Measurements from ENCODE around the gene CDKAL1.
"Not testable (repeated sequence)": the region's sequence is repeated elsewhere in the genome, so short reads cannot be mapped to it uniquely, and the experiment has no call there.

CDKAL1 gene

GRCh38 chr6:20644667-20645370 is 110.6 kb downstream of the CDKAL1 start:
- DNase-seq = no peak

GRCh38 chr6:20645572-20645971 is 111.3 kb downstream of the CDKAL1 start:
- DNase-seq = not testable (repeated sequence)

GRCh38 chr6:20647585-20647984 is 113.3 kb downstream of the CDKAL1 start:
- DNase-seq = no peak

- not testable (repeated sequence) for DNase-seq
These were observed 115.6 kb downstream of the CDKAL1 start for GRCh38 chr6:20649696-20650470.

GRCh38 chr6:20652299-20653084 is 118.2 kb downstream of the CDKAL1 start:
- no peak for DNase-seq

DNA sequence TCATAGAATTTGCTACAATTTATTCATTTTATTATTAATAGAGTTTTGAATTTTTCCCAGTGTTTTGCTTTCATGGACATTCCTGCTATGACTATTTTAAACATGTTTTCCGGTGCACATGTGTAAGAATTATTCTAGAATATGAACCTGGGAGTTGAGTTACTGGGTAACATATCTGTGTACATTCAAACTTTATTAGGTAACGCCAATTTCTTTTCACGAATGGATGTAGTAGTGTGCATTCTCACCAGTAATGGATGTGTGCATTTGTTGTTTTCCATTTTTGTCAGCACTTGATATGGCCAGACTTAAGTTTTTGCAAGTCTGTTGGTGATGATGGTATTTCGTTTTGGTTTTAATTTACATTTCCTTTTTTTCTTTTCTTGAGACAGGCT is 118.8 kb downstream of the CDKAL1 start:
- no peak for DNase-seq

GRCh38 chr6:20655317-20655716 is 121.1 kb downstream of the CDKAL1 start:
- no peak for DNase-seq

DNA sequence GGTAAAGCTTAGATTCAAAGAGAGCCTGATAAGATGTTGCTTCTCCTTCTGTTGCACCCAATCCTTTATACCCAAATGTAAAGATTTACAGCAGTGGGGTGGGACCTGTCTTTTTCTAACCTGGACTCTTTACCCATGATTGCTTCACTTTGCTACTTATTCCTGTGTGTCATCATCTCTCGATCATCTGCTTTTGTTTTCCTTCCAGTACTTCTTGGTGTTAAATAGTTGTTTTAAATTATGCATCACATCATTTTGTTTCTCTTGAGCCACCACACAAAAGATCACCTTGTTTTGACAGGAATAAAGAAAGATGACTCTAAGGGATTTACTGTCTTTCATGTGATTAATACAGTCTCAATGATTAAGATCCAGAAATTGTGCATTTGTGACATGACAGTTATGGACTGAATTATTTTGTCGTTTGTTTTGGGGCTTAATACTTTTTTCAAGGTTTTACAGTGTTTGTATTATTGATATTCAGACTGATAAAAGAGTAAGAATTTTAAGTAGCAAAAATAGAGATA is 123.1 kb downstream of the CDKAL1 start:
- DNase-seq = no peak

DNA sequence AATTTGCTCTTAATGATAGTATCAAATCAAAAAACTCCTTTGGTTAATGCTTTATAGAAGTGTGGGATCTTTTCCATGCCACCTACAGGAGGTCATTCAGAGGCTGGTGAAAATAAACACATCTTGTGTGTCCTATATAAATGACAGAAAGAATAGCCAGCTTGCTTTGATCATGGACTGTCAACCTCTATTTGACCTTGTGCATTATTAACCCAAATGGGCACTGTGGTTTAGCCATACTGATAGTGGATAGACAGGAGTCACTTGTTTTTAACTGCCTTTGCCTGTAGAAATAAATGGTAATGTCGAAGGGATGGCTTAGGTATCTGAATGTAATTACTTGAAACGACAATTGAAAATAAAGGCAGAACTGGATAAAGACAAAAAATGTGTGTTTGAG is 123.8 kb downstream of the CDKAL1 start:
- no peak for DNase-seq

- DNase-seq = no peak
These were observed 124.3 kb downstream of the CDKAL1 start for GRCh38 chr6:20658516-20658915.

DNA sequence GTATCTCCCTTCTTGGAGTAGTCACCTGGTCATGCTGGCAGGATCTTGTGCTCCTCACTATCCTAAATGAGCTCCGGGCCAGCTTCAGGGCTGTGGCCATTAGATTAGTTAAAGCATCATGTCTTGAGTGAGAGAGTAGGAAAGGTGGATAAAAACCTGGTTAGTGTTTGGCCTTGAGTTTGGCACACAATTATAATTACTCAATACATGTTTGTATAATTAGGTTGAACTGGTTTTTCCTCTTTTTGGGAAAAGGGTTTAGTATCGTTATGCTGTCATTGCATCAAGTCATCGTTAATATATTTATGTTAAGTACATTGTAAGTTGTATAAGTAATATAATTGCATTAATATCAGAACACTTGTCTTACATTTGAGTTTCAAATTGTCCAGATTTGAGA is 126.3 kb downstream of the CDKAL1 start:
- DNase-seq = no peak

GRCh38 chr6:20661721-20662120 is 127.5 kb downstream of the CDKAL1 start:
- no peak for DNase-seq

DNA sequence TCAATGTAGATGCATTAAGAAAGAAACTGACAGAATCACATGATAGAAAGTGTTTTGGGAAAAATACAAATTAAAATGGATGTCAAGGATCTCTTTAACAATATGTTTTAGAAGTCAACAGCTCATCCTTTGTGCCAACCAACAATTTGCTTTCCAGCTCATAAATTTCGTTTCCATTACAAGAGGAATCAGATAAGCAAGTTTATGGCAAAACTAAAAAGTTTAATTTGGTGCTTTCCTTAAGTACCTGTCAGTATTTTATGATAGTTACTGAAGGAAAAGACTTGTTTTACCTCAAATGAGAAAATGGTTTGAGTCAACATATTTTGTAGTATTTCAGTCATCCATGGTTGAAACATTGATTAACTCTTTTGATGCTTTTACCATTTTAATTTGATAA is 130.0 kb downstream of the CDKAL1 start:
- no peak for DNase-seq

DNA sequence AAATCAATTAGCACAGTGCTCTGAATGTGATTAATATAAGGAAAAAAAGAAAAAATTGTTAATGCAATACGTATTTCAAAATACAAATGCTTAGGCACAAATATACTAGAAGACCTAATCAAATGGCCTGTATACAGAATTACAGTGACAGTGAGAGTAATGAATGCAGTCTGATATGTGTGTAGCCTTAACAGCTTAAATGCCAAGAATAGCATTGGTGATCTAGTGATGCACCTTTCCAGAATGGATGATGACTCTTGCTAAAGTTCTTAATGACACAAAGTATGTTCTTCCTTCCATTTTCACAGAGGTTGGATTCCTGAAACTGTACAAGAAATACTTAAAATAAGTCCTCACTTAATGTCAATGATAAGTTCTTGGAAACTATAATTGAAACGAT is 131.0 kb downstream of the CDKAL1 start:
- no peak for DNase-seq

GRCh38 chr6:20669571-20670314 is 135.5 kb downstream of the CDKAL1 start:
- no peak for DNase-seq

DNA sequence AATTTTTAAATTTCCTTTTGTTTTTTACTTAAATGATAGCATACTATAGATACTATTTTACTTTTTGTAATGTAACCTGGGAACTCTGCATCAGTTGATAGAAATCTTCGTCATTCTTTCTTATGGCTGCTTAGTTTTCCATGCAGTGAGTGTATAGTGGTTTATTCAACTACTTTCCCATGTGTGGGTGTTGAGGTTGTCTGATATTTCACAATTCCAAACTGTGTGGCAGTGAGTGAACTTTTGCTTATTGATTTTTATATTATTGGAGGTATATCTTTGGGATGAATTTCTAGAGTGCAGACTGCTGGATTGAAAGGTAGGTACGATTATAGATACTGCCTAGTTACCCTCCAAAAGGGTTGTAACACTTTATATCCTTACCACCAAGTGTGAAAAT is 136.5 kb downstream of the CDKAL1 start:
- DNase-seq = no peak

- DNase-seq = no peak
These were observed 137.8 kb downstream of the CDKAL1 start for GRCh38 chr6:20672038-20672437.

- no peak for DNase-seq
These were observed 139.2 kb downstream of the CDKAL1 start for GRCh38 chr6:20673458-20673857.

DNA sequence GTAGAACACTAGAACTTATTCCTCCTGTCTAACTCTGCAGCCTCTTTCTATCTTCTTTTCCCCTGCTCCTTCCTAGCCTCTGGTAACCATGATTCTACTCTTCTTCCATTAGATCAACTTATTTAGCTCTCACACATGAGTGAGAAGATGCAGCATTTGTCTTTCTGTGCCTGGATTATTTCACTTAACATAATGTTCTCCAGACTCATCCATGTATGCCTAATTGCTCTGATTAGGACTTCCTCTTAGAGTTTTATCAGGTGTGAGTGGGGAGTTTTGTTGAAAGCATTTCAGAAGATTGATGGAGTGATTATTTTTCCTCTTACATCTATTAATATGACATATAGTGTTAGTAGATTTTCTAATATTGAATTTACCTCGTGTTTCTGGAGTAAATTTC is 140.4 kb downstream of the CDKAL1 start:
- DNase-seq = no peak

GRCh38 chr6:20678831-20679352 is 144.6 kb downstream of the CDKAL1 start:
- DNase-seq = no peak

DNA sequence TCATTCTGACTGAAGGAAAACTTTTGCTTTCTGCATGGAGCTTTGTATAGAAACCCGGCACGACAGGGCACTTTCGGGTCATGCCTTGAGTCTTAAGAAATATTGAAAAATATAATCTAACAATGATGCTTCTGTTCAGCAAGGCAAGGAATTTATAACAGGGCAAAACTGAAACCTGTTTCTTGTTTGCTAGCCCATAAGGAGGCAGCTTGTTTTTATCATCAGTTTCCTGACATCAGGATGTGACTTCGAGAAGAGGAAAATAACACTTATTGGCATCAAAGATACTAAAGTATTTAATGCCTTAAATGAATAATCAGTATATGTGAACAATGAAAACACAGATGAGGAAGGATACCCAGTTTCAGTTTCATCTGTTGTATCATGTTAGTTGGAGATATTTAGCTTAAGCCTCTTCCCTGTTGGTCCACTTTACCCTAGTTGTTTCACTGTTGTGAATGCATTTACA is 146.5 kb downstream of the CDKAL1 start:
- no peak for DNase-seq

DNA sequence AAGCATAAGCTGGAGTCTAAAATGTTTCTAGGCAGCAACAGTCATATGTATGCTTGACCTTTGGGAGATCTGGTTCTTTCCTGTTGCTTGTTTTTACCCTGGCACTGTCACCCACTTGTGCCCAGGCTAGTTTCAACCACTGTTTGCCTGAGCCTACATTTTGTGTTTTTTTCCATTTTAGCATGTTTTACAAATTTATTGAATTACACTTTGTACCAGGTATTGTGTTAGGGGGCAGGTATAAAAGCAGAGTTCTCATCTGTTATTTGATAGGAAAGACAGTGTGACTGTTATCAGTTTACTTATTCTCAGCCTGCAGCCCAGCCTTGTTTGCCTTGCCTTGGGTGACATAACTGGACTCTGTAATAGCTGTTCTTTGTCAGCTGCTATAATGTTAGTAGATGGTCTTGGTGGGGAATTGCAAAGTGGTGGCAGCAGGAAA is 147.0 kb downstream of the CDKAL1 start:
- DNase-seq = no peak

Measured in stimulated activated CD4-positive, alpha-beta T cell treated with anti-CD3 and anti-CD28 coated beads, Interleukin-4, amount 100 ng/mL, for 24 hours (primary cell).